ENCODE results near the gene ZC3H4. TPM values are rescaled to one million over a fixed set of nuclear protein-coding genes. Genes with fewer than 3 reads are reported as not detected.

Gene ZC3H4
- total RNA-seq, 1 experiment from 2014 or later, result 45.1 TPM

GRCh38 chr19:47156861-47157430 lies 43.4 kb upstream of the ZC3H4 start:
- POLR2A ChIA-PET, result interaction anchor here (0.5 kb wide), 1 partner anchor 77 kb away, joined by 3 read pairs; no protein-coding TSS in a partner anchor
- Histone ChIP-seq H4K20me1 (ENCODE audit: insufficient read depth) (peaks cover 2% of the 10 kb centered on the region; the same call in 1 of the 2 replicates), H2AFZ (ENCODE audit: low read depth, low read length, poor library complexity, severe bottlenecking) (no peak overlapping the region), H3K4me2 (ENCODE audit: low read length) (no peak overlapping the region), H3K79me2 (ENCODE audit: insufficient read depth, low read length) (peaks cover 92% of the 10 kb centered on the region), H3K4me3 (replicated peaks in 1 of 2; ENCODE audit: low read depth in 1 of 2, low read length in 2 of 2) (no peak overlapping the region), H3K9ac (ENCODE audit: low read length) (no peak overlapping the region), H3K27ac (ENCODE audit: low read depth, low read length) (peak overlapping the region; percentile 44; the same call in 1 of the 2 replicates), H3K9me2 (ENCODE audit: insufficient read depth) (no peaks in the 10 kb centered on the region), H3K36me3 (ENCODE audit: control insufficient read depth in 1 of 2, insufficient read depth in 2 of 2, low read length in 2 of 2) (peaks cover 41 to 68% of the 10 kb centered on the region in 2 experiments), H3K27me3 (ENCODE audit: insufficient read depth, low read length) (no peaks in the 10 kb centered on the region), H3K4me1 (ENCODE audit: control insufficient read depth in 1 of 2, insufficient read depth in 2 of 2, low read length in 2 of 2) (peaks cover 21 to 32% of the 10 kb centered on the region in 2 experiments; a peak in 2 of 4 replicates), H3K9me3 (ENCODE audit: control insufficient read depth in 1 of 2, insufficient read depth in 1 of 2, low read depth in 1 of 2, low read length in 2 of 2) (no peaks in the 10 kb centered on the region)
- DNase-seq (ENCODE audit: low read depth, low spot score) (no peak), ATAC-seq (no peak)
- intact Hi-C loops (cut with micrococcal nuclease), result no loop called here
- RAD21 ChIA-PET (ENCODE audit: low non-redundant PET in 1 of 2, low total read pairs in 2 of 2, uncharacterized antibody in 2 of 2, unreplicated experiment in 2 of 2), result no interaction called here
- BruUV-seq (replicated peaks), result TSS peak; percentile 10
- CTCF ChIA-PET, result no interaction called here
- TF ChIP-seq EZH2 (IDR thresholded peaks at IDR 0.05) (no peak), CTCF (IDR thresholded peaks at IDR 0.05 in 2 of 3, conservative IDR thresholded peaks at IDR 0.05 in 1 of 3; ENCODE audit: borderline replicate concordance in 1 of 3, insufficient read depth in 1 of 3, low read depth in 2 of 3, low read length in 2 of 3) (no peak), MAX (IDR thresholded peaks at IDR 0.05) (no peak), CBX3 (IDR thresholded peaks at IDR 0.05; ENCODE audit: low read depth) (no peak), POLR2A (IDR thresholded peaks at IDR 0.05; ENCODE audit: borderline replicate concordance, extremely low read depth, insufficient read depth, insufficient read length) (no peak)

- Histone ChIP-seq H3K9me2 (ENCODE audit: insufficient read depth) (no peaks in the 10 kb centered on the region), H3K36me3 (ENCODE audit: control insufficient read depth in 1 of 2, insufficient read depth in 2 of 2, low read length in 2 of 2) (peaks cover 46 to 76% of the 10 kb centered on the region in 2 experiments), H4K20me1 (ENCODE audit: insufficient read depth) (peaks cover 8% of the 10 kb centered on the region; the same call in 1 of the 2 replicates), H3K4me1 (ENCODE audit: control insufficient read depth in 1 of 2, insufficient read depth in 2 of 2, low read length in 2 of 2) (peaks cover 26 to 38% of the 10 kb centered on the region in 2 experiments; a peak in 3 of 4 replicates), H2AFZ (ENCODE audit: low read depth, low read length, poor library complexity, severe bottlenecking) (no peak overlapping the region), H3K79me2 (ENCODE audit: insufficient read depth, low read length) (peaks cover 95% of the 10 kb centered on the region), H3K4me2 (ENCODE audit: low read length) (no peak overlapping the region), H3K9me3 (ENCODE audit: control insufficient read depth in 1 of 2, insufficient read depth in 1 of 2, low read depth in 1 of 2, low read length in 2 of 2) (no peaks in the 10 kb centered on the region), H3K4me3 (replicated peaks in 1 of 2; ENCODE audit: low read depth in 1 of 2, low read length in 2 of 2) (no peak overlapping the region), H3K27me3 (ENCODE audit: insufficient read depth, low read length) (no peaks in the 10 kb centered on the region), H3K9ac (ENCODE audit: low read length) (no peak overlapping the region), H3K27ac (ENCODE audit: low read depth, low read length) (peak overlapping the region; percentile 19; the same call in 1 of the 2 replicates)
- ATAC-seq (no peak), DNase-seq (ENCODE audit: low read depth, low spot score) (no peak)
- CTCF ChIA-PET, result no interaction called here
- intact Hi-C loops (cut with micrococcal nuclease), result no loop called here
- POLR2A ChIA-PET, result no interaction called here
- BruUV-seq (replicated peaks), result no TSS peak
- RAD21 ChIA-PET (ENCODE audit: low non-redundant PET in 1 of 2, low total read pairs in 2 of 2, uncharacterized antibody in 2 of 2, unreplicated experiment in 2 of 2), result no interaction called here
- TF ChIP-seq POLR2AphosphoS5 (IDR thresholded peaks at IDR 0.05; ENCODE audit: low read depth, low read length) (no peak), ZBTB33 (IDR thresholded peaks at IDR 0.05; ENCODE audit: extremely low read depth, insufficient replicate concordance, low read length) (no peak), SRF (IDR thresholded peaks at IDR 0.05; ENCODE audit: low read depth) (no peak), SIN3A (IDR thresholded peaks at IDR 0.05; ENCODE audit: low read depth) (no peak), SP1 (IDR thresholded peaks at IDR 0.05; ENCODE audit: low read depth) (no peak), POLR2A (IDR thresholded peaks at IDR 0.05; ENCODE audit: borderline replicate concordance, extremely low read depth, insufficient read depth, insufficient read length) (no peak), CBX3 (IDR thresholded peaks at IDR 0.05; ENCODE audit: low read depth) (no peak), RAD21 (IDR thresholded peaks at IDR 0.05; ENCODE audit: low read depth) (no peak)
Observed at GRCh38 chr19:47155148-47155547, 41.6 kb upstream of the ZC3H4 start.
